PC-3 (cell line): ENCODE measurements around the gene RFPL4A. TPM values are rescaled to one million over a fixed set of nuclear protein-coding genes. Genes with fewer than 3 reads are reported as not detected.
"Not testable (repeated sequence)": the region's sequence is repeated elsewhere in the genome, so short reads cannot be mapped to it uniquely, and the experiment has no call there.

Experiments
- ATAC-seq: fragments of 200-7000 bp; cut with Tn5 transposase; 2 replicates; pipeline ENCODE4 v1.9.1; 2020; ENCODE audit warnings: mild to moderate bottlenecking, moderate library complexity
- BruUV-seq: library from RNA; stranded (reverse); fragments of 400-500 nt; replicated peaks from 2 replicates; lab custom pipeline; 2021; lab: Mats Ljungman, UMichigan
- CTCF ChIA-PET: fragments of 300-600 bp; sonication (Branson Sonifier 250); formaldehyde crosslinking; loops from one replicate; lab custom pipeline; 2022; ENCODE audit warnings: antibody characterized with exemption; lab: Charles Lee
- POLR2A ChIA-PET: fragments of 300-600 bp; sonication (Branson Sonifier 250); formaldehyde crosslinking; loops from one replicate; lab custom pipeline; 2022; ENCODE audit warnings: antibody characterized with exemption; ENCODE audit not compliant: unreplicated experiment; lab: Charles Lee
- DNase-seq: peaks from one replicate; pipeline ENCODE4 v3.0.0-alpha.2; 2015
- H2AFZ ChIP-seq: fragments of 300-600 bp; sonication (generic); 2 replicates; pipeline ENCODE4 v1.6.0; 2016; ENCODE audit warnings: antibody characterized with exemption, low read length
- H3F3A ChIP-seq: fragments of 300-600 bp; sonication (generic); one replicate; pipeline ENCODE4 v1.6.0; 2017; ENCODE audit warnings: antibody characterized with exemption, low read length, control low read depth, mild to moderate bottlenecking; ENCODE audit not compliant: unreplicated experiment
- H3K27ac ChIP-seq: fragments of 300-600 bp; sonication (generic); 2 replicates; pipeline ENCODE4 v1.5.1; 2016; ENCODE audit warnings: mild to moderate bottlenecking, low read length
- H3K27me3 ChIP-seq: fragments of 300-600 bp; sonication (generic); 2 replicates; pipeline ENCODE4 v1.6.1; 2016; ENCODE audit warnings: low read length, mixed read lengths
- H3K36me3 ChIP-seq: fragments of 300-600 bp; sonication (generic); 2 replicates; pipeline ENCODE4 v1.6.1; 2016; ENCODE audit warnings: low read depth, mixed run types, low read length, mixed read lengths
- H3K4me1 ChIP-seq: fragments of 300-600 bp; sonication (generic); 2 replicates; pipeline ENCODE4 v1.5.1; 2016; ENCODE audit warnings: low read length; ENCODE audit not compliant: insufficient read depth
- H3K4me2 ChIP-seq: fragments of 300-600 bp; sonication (generic); 2 replicates; pipeline ENCODE4 v1.6.0; 2016; ENCODE audit warnings: low read length
- H3K4me3 ChIP-seq: fragments of 300-600 bp; sonication (generic); 2 replicates; pipeline ENCODE4 v1.5.1; 2016; ENCODE audit warnings: mild to moderate bottlenecking, low read length, mixed read lengths
- H3K79me2 ChIP-seq: fragments of 300-600 bp; sonication (generic); 2 replicates; pipeline ENCODE4 v1.6.1; 2017; ENCODE audit warnings: low read length, mixed read lengths
- H3K9ac ChIP-seq: fragments of 300-600 bp; sonication (generic); 2 replicates; pipeline ENCODE4 v1.6.0; 2016; ENCODE audit warnings: mild to moderate bottlenecking, low read length
- H3K9me2 ChIP-seq: fragments of 300-600 bp; sonication (generic); replicated peaks from 2 replicates; pipeline ENCODE4 v1.6.1; 2016; ENCODE audit warnings: mixed run types, low read length, mixed read lengths
- H3K9me3 ChIP-seq: fragments of 300-600 bp; sonication (generic); 2 replicates; pipeline ENCODE4 v1.6.1; 2016; ENCODE audit warnings: low read length, mixed read lengths
- H4K20me1 ChIP-seq: fragments of 300-600 bp; sonication (generic); 2 replicates; pipeline ENCODE4 v1.6.1; 2016; ENCODE audit warnings: low read length, mixed read lengths
- EZH2 ChIP-seq: fragments of 300-600 bp; sonication (generic); IDR thresholded peaks from one replicate; pipeline ENCODE4 v1.6.1; 2017; ENCODE audit warnings: antibody characterized with exemption, mild to moderate bottlenecking, low read length; ENCODE audit not compliant: unreplicated experiment
- EZH2phosphoT487 ChIP-seq: fragments of 300-600 bp; sonication (generic); IDR thresholded peaks from 2 replicates; pipeline ENCODE4 v1.6.1; 2018; ENCODE audit warnings: mild to moderate bottlenecking, antibody characterized with exemption, low read length, borderline replicate concordance
- intact Hi-C: fragments of 100-400 bp; cut with micrococcal nuclease; formaldehyde crosslinking; loops from 2 replicates; pipeline ENCODE4 v1.9.0; 2023
- total RNA-seq: library from RNA; depleted of rRNA; stranded (reverse); fragments of >200 nt; gene quantifications from 2 replicates; pipeline ENCODE4 v1.2.3, GENCODE V29; 2014
- TF ChIP-seq, protein P1 (sequence below): fragments of 300-600 bp; sonication (generic); conservative IDR thresholded peaks from 2 replicates; pipeline ENCODE4 v1.5.1; 2017; ENCODE audit warnings: antibody characterized with exemption, low read depth, mild to moderate bottlenecking, low read length

Gene RFPL4A
- total RNA-seq, 1 experiment from 2014 or later: not detected

- ChIA-PET CTCF (no interaction called here), POLR2A (no interaction called here)
- Histone ChIP-seq H3K4me3 (no peak within 1 kb of the TSS), H3K27ac (no peak within 1 kb of the TSS), H3K79me2 (no peaks in the 10 kb centered on the region), H3F3A (no peaks in the 10 kb centered on the region), H3K9ac (no peak within 1 kb of the TSS), H3K9me3 (no peaks in the 10 kb centered on the region), H3K36me3 (no peaks in the 10 kb centered on the region), H3K4me2 (no peak within 1 kb of the TSS), H3K9me2 (no peaks in the 10 kb centered on the region), H3K27me3 (peaks cover 54% of the 10 kb centered on the region), H4K20me1 (no peaks in the 10 kb centered on the region), H3K4me1 (no peaks in the 10 kb centered on the region), H2AFZ (no peak within 1 kb of the TSS)
- no peak for TF ChIP-seq EZH2phosphoT487
- TF ChIP-seq, protein P1, sequence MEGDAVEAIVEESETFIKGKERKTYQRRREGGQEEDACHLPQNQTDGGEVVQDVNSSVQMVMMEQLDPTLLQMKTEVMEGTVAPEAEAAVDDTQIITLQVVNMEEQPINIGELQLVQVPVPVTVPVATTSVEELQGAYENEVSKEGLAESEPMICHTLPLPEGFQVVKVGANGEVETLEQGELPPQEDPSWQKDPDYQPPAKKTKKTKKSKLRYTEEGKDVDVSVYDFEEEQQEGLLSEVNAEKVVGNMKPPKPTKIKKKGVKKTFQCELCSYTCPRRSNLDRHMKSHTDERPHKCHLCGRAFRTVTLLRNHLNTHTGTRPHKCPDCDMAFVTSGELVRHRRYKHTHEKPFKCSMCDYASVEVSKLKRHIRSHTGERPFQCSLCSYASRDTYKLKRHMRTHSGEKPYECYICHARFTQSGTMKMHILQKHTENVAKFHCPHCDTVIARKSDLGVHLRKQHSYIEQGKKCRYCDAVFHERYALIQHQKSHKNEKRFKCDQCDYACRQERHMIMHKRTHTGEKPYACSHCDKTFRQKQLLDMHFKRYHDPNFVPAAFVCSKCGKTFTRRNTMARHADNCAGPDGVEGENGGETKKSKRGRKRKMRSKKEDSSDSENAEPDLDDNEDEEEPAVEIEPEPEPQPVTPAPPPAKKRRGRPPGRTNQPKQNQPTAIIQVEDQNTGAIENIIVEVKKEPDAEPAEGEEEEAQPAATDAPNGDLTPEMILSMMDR: no peak
- TF ChIP-seq EZH2: no peak
- BruUV-seq: no TSS peak
- no peak for ATAC-seq
- intact Hi-C loops: no loop called here
- no peak for DNase-seq
Measured at GRCh38 chr19:55738302-55738701, 20.6 kb upstream of the RFPL4A start, which contains the start of gene NLRP9. NLRP9 (minus strand) TSS chr19:55738402; CDS start chr19:55738374, 28 bp downstream.

- Histone ChIP-seq H3K79me2 (no peaks in the 10 kb centered on the region), H3F3A (no peaks in the 10 kb centered on the region), H4K20me1 (no peaks in the 10 kb centered on the region), H2AFZ (no peak overlapping the region), H3K4me1 (no peaks in the 10 kb centered on the region), H3K36me3 (no peaks in the 10 kb centered on the region), H3K4me3 (no peak overlapping the region), H3K27me3 (peaks cover 83% of the 10 kb centered on the region), H3K27ac (no peak overlapping the region), H3K4me2 (no peak overlapping the region), H3K9me2 (no peaks in the 10 kb centered on the region), H3K9ac (no peak overlapping the region), H3K9me3 (no peaks in the 10 kb centered on the region)
- BruUV-seq: no TSS peak
- no peak for TF ChIP-seq EZH2
- ATAC-seq (no peak), DNase-seq (no peak)
- intact Hi-C loops: no loop called here
- ChIA-PET POLR2A (no interaction called here), CTCF (no interaction called here)
Measured at GRCh38 chr19:55750715-55751114, 8.2 kb upstream of the RFPL4A start.

DNA sequence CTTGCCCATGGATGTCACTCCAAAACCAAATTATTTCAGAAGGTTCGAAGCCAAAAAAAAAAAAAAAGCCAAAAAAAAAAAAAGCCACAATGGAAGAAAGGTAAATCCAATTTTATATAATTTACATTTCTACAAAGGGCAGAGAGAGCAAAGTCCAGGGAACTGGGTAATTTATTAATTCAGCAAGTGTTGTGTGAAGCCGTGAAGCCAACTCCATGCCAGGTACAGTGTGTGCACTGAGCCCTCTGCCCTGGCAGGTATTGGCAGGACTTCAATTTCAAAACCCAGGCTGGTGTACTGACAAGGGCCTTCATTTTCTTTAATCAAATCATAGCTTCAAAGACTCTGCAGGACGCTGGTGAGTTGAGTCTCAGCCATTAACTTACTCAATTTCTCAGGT, 5.5 kb upstream of the RFPL4A start:
- ATAC-seq (no peak), DNase-seq (no peak)
- H3K9me3 ChIP-seq: no peaks in the 10 kb centered on the region
- no peaks in the 10 kb centered on the region for H3K79me2 ChIP-seq
- POLR2A ChIA-PET: no interaction called here
- H4K20me1 ChIP-seq: no peaks in the 10 kb centered on the region
- H3K4me3 ChIP-seq: no peak overlapping the region
- intact Hi-C loops: no loop called here
- no peak overlapping the region for H3K27ac ChIP-seq
- no peak overlapping the region for H3K9ac ChIP-seq
- no TSS peak for BruUV-seq
- no peak overlapping the region for H2AFZ ChIP-seq
- H3K4me1 ChIP-seq: no peaks in the 10 kb centered on the region
- no peaks in the 10 kb centered on the region for H3K9me2 ChIP-seq
- H3K36me3 ChIP-seq: no peaks in the 10 kb centered on the region
- CTCF ChIA-PET: no interaction called here
- H3K27me3 ChIP-seq: peaks cover 76% of the 10 kb centered on the region
- no peaks in the 10 kb centered on the region for H3F3A ChIP-seq
- no peak for TF ChIP-seq EZH2
- no peak for TF ChIP-seq EZH2phosphoT487
- TF ChIP-seq, protein P1: no peak
- H3K4me2 ChIP-seq: no peak overlapping the region

DNA sequence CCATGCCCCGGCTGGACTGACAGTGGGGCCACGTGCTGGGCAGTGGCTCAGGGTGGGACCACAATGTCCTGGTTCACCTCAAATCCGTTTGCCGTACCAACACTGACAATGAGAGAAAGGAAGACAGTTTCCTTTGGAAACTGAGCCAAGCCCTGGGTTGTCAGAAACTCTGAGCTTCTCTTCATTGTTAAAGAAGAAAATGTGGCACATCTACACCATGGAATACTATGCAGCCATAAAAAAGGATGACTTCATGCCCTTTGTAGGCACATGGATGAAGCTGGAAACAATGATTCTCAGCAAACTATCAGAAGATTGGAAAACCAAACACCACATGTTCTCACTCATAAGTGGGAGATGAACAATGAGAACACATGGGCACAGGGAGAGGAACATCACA, 2.1 kb upstream of the RFPL4A start:
- BruUV-seq, H3K4me1 ChIP-seq, H3K36me3 ChIP-seq, H4K20me1 ChIP-seq, H3K9me3 ChIP-seq, H2AFZ ChIP-seq, H3K9me2 ChIP-seq, ATAC-seq, POLR2A ChIA-PET, H3K27ac ChIP-seq, H3K79me2 ChIP-seq, CTCF ChIA-PET, H3K4me3 ChIP-seq, H3K9ac ChIP-seq, intact Hi-C loops, H3F3A ChIP-seq, H3K4me2 ChIP-seq, DNase-seq: not testable (repeated sequence)
- peaks cover 70% of the 10 kb centered on the region for H3K27me3 ChIP-seq
